Activated naive CD8-positive, alpha-beta T cell treated with anti-CD3 and anti-CD28 coated beads for 36 hours (primary cell): ENCODE data around the gene SH3TC2. TPM values are rescaled to one million over a fixed set of nuclear protein-coding genes. Genes with fewer than 3 reads are reported as not detected.

Experiments used
- DNase-seq: peaks from one replicate; pipeline ENCODE4 v3.0.0; 2021
- H3K27ac Mint-ChIP-seq: one replicate; pipeline ENCODE4 v1.8.0; 2022; ENCODE audit warnings: mild to moderate bottlenecking, moderate library complexity, mixed read lengths
- H3K27me3 Mint-ChIP-seq: one replicate; pipeline ENCODE4 v1.8.0; 2022; ENCODE audit warnings: mild to moderate bottlenecking, mixed read lengths
- H3K36me3 Mint-ChIP-seq: one replicate; pipeline ENCODE4 v1.8.0; 2021; ENCODE audit warnings: mild to moderate bottlenecking, mixed read lengths
- H3K4me1 Mint-ChIP-seq: one replicate; pipeline ENCODE4 v1.8.0; 2021; ENCODE audit warnings: mixed read lengths
- H3K4me3 Mint-ChIP-seq: one replicate; pipeline ENCODE4 v1.8.0; 2022; ENCODE audit warnings: mild to moderate bottlenecking, moderate library complexity, mixed read lengths
- H3K9me3 Mint-ChIP-seq: one replicate; pipeline ENCODE4 v1.8.0; 2022; ENCODE audit warnings: mixed read lengths
- total RNA-seq, 2 experiments: library from RNA; stranded (reverse); gene quantifications; one replicate each; pipeline ENCODE4 v1.2.3, GENCODE V29; 2021

SH3TC2 gene
- total RNA-seq, 2 experiments from 2014 or later = not detected

- DNase-seq = no peak
- H3K4me1 Mint-ChIP-seq = no peaks in the 10 kb centered on the region
- H3K36me3 Mint-ChIP-seq = no peaks in the 10 kb centered on the region
- H3K27me3 Mint-ChIP-seq = peaks cover 13% of the 10 kb centered on the region
- no peak overlapping the region for H3K4me3 Mint-ChIP-seq
- H3K9me3 Mint-ChIP-seq = peaks cover 5% of the 10 kb centered on the region
- no peak overlapping the region for H3K27ac Mint-ChIP-seq
Observed at GRCh38 chr5:149072376-149072775, 9.5 kb upstream of the SH3TC2 start.

GRCh38 chr5:149071756-149072155 is 8.9 kb upstream of the SH3TC2 start:
- H3K9me3 Mint-ChIP-seq = peaks cover 5% of the 10 kb centered on the region
- H3K4me1 Mint-ChIP-seq = no peaks in the 10 kb centered on the region
- H3K27ac Mint-ChIP-seq = no peak overlapping the region
- no peaks in the 10 kb centered on the region for H3K36me3 Mint-ChIP-seq
- peaks cover 9% of the 10 kb centered on the region for H3K27me3 Mint-ChIP-seq
- no peak for DNase-seq
- no peak overlapping the region for H3K4me3 Mint-ChIP-seq

- peaks cover 8% of the 10 kb centered on the region for H3K27me3 Mint-ChIP-seq
- H3K36me3 Mint-ChIP-seq = no peaks in the 10 kb centered on the region
- H3K4me3 Mint-ChIP-seq = no peak overlapping the region
- no peak overlapping the region for H3K27ac Mint-ChIP-seq
- H3K4me1 Mint-ChIP-seq = no peaks in the 10 kb centered on the region
- DNase-seq = no peak
- peaks cover 5% of the 10 kb centered on the region for H3K9me3 Mint-ChIP-seq
Observed at GRCh38 chr5:149071216-149071615, 8.4 kb upstream of the SH3TC2 start.

GRCh38 chr5:149069711-149070110 is 6.8 kb upstream of the SH3TC2 start:
- Mint-ChIP-seq H3K4me1 (no peaks in the 10 kb centered on the region), H3K27ac (no peak overlapping the region), H3K4me3 (no peak overlapping the region), H3K9me3 (no peaks in the 10 kb centered on the region), H3K27me3 (peaks cover 5% of the 10 kb centered on the region), H3K36me3 (no peaks in the 10 kb centered on the region)
- no peak for DNase-seq

- no peak overlapping the region for H3K27ac Mint-ChIP-seq
- no peak overlapping the region for H3K4me3 Mint-ChIP-seq
Observed at GRCh38 chr5:149063896-149064478, 1.1 kb upstream of the SH3TC2 start.

GRCh38 chr5:149062371-149063016 is 368 bp downstream of the SH3TC2 start:
- Mint-ChIP-seq H3K27me3 (peaks cover 4% of the 10 kb centered on the region), H3K27ac (no peak overlapping the region), H3K36me3 (no peaks in the 10 kb centered on the region), H3K9me3 (no peaks in the 10 kb centered on the region), H3K4me3 (no peak overlapping the region), H3K4me1 (no peaks in the 10 kb centered on the region)
- DNase-seq = no peak

More at GRCh38 chr5:149063896-149064478, 1.1 kb upstream of the SH3TC2 start:
- DNase-seq = no peak
- Mint-ChIP-seq H3K36me3 (no peaks in the 10 kb centered on the region), H3K4me1 (no peaks in the 10 kb centered on the region), H3K9me3 (no peaks in the 10 kb centered on the region), H3K27me3 (peaks cover 4% of the 10 kb centered on the region)

- Mint-ChIP-seq H3K4me1 (no peaks in the 10 kb centered on the region), H3K4me3 (no peak overlapping the region), H3K9me3 (no peaks in the 10 kb centered on the region), H3K27ac (no peak overlapping the region), H3K36me3 (no peaks in the 10 kb centered on the region), H3K27me3 (peaks cover 4% of the 10 kb centered on the region)
- no peak for DNase-seq
Observed at GRCh38 chr5:149061341-149061740, 1.5 kb downstream of the SH3TC2 start.

- no peak for DNase-seq
- no peaks in the 10 kb centered on the region for H3K9me3 Mint-ChIP-seq
- H3K4me3 Mint-ChIP-seq = no peak overlapping the region
- H3K27me3 Mint-ChIP-seq = peaks cover 4% of the 10 kb centered on the region
- H3K27ac Mint-ChIP-seq = no peak overlapping the region
- H3K36me3 Mint-ChIP-seq = no peaks in the 10 kb centered on the region
- H3K4me1 Mint-ChIP-seq = no peaks in the 10 kb centered on the region
Observed at GRCh38 chr5:149060325-149060724, 2.5 kb downstream of the SH3TC2 start.

- no peak overlapping the region for H3K4me3 Mint-ChIP-seq
- no peaks in the 10 kb centered on the region for H3K4me1 Mint-ChIP-seq
- H3K27ac Mint-ChIP-seq = no peak overlapping the region
- H3K36me3 Mint-ChIP-seq = no peaks in the 10 kb centered on the region
- no peak for DNase-seq
- peaks cover 7% of the 10 kb centered on the region for H3K27me3 Mint-ChIP-seq
- H3K9me3 Mint-ChIP-seq = no peaks in the 10 kb centered on the region
Observed at GRCh38 chr5:149056616-149057165, 6.2 kb downstream of the SH3TC2 start.

GRCh38 chr5:149054416-149054815 is 8.4 kb downstream of the SH3TC2 start:
- Mint-ChIP-seq H3K36me3 (no peaks in the 10 kb centered on the region), H3K27ac (no peak overlapping the region), H3K4me3 (no peak overlapping the region), H3K4me1 (no peaks in the 10 kb centered on the region), H3K27me3 (peaks cover 2% of the 10 kb centered on the region), H3K9me3 (no peaks in the 10 kb centered on the region)
- no peak for DNase-seq

GRCh38 chr5:149053072-149053695 is 9.7 kb downstream of the SH3TC2 start:
- Mint-ChIP-seq H3K9me3 (no peaks in the 10 kb centered on the region), H3K36me3 (no peaks in the 10 kb centered on the region), H3K27ac (no peak overlapping the region), H3K27me3 (peaks cover 2% of the 10 kb centered on the region), H3K4me3 (no peak overlapping the region), H3K4me1 (no peaks in the 10 kb centered on the region)
- DNase-seq = no peak

GRCh38 chr5:149049371-149049781 is 13.5 kb downstream of the SH3TC2 start:
- no peak overlapping the region for H3K4me3 Mint-ChIP-seq
- no peak overlapping the region for H3K27ac Mint-ChIP-seq
- H3K4me1 Mint-ChIP-seq = no peaks in the 10 kb centered on the region
- H3K36me3 Mint-ChIP-seq = no peaks in the 10 kb centered on the region
- DNase-seq = no peak
- no peaks in the 10 kb centered on the region for H3K9me3 Mint-ChIP-seq
- H3K27me3 Mint-ChIP-seq = peaks cover 2% of the 10 kb centered on the region

- Mint-ChIP-seq H3K4me1 (no peaks in the 10 kb centered on the region), H3K27ac (no peak overlapping the region), H3K27me3 (no peaks in the 10 kb centered on the region), H3K9me3 (no peaks in the 10 kb centered on the region), H3K36me3 (no peaks in the 10 kb centered on the region), H3K4me3 (no peak overlapping the region)
- no peak for DNase-seq
Observed at GRCh38 chr5:149048811-149049210, 14.1 kb downstream of the SH3TC2 start.

- H3K27me3 Mint-ChIP-seq = no peaks in the 10 kb centered on the region
- no peak for DNase-seq
- no peak overlapping the region for H3K4me3 Mint-ChIP-seq
- H3K4me1 Mint-ChIP-seq = no peaks in the 10 kb centered on the region
- H3K27ac Mint-ChIP-seq = no peak overlapping the region
- no peaks in the 10 kb centered on the region for H3K9me3 Mint-ChIP-seq
- H3K36me3 Mint-ChIP-seq = no peaks in the 10 kb centered on the region
Observed at GRCh38 chr5:149047462-149047861, 15.4 kb downstream of the SH3TC2 start.

- Mint-ChIP-seq H3K27me3 (no peaks in the 10 kb centered on the region), H3K36me3 (no peaks in the 10 kb centered on the region), H3K27ac (no peak overlapping the region), H3K4me1 (no peaks in the 10 kb centered on the region), H3K4me3 (no peak overlapping the region), H3K9me3 (no peaks in the 10 kb centered on the region)
- DNase-seq = no peak
Observed at GRCh38 chr5:149046196-149046829, 16.5 kb downstream of the SH3TC2 start.
